ENCODE data around the gene SGCE.
A peak's percentile ranks its signal among the peaks of the same experiment; 100 is the strongest.
"Not testable (repeated sequence)": the region's sequence is repeated elsewhere in the genome, so short reads cannot be mapped to it uniquely, and the experiment has no call there.

Gene SGCE

GRCh38 chr7:94655848-94656657 is at the start of gene SGCE:
SGCE (minus strand) TSS chr7:94656133; CDS start chr7:94656098, 35 bp downstream.
- peak; percentile 83 for DNase-seq

- not testable (repeated sequence) for DNase-seq
Measured at GRCh38 chr7:94705155-94706021, 49.5 kb upstream of the SGCE start.

- DNase-seq: peak; percentile 70
Measured at GRCh38 chr7:94701555-94701973, 45.6 kb upstream of the SGCE start.

- peak; percentile 23 for DNase-seq
Measured at GRCh38 chr7:94700926-94701554, 45.1 kb upstream of the SGCE start.

- DNase-seq: peak; percentile 82
Measured at GRCh38 chr7:94698275-94698674, 42.3 kb upstream of the SGCE start.

GRCh38 chr7:94697035-94697974 is 41.4 kb upstream of the SGCE start:
- DNase-seq: peak; percentile 95

- peak; percentile 40 for DNase-seq
Measured at GRCh38 chr7:94687810-94688209, 31.9 kb upstream of the SGCE start.

GRCh38 chr7:94687076-94687475 is 31.1 kb upstream of the SGCE start:
- no peak for DNase-seq

- no peak for DNase-seq
Measured at GRCh38 chr7:94683066-94683465, 27.1 kb upstream of the SGCE start.

GRCh38 chr7:94679358-94679757 is 23.4 kb upstream of the SGCE start:
- DNase-seq: peak; percentile 41

- DNase-seq: peak; percentile 18
Measured at GRCh38 chr7:94676431-94676830, 20.5 kb upstream of the SGCE start.

- DNase-seq: peak; percentile 24
Measured at GRCh38 chr7:94675356-94675755, 19.4 kb upstream of the SGCE start.

GRCh38 chr7:94671444-94672235 is 15.7 kb upstream of the SGCE start:
- DNase-seq: no peak

- DNase-seq: no peak
Measured at GRCh38 chr7:94669773-94670495, 14.0 kb upstream of the SGCE start.

- DNase-seq: no peak
Measured at GRCh38 chr7:94666879-94667587, 11.1 kb upstream of the SGCE start.

- no peak for DNase-seq
Measured at GRCh38 chr7:94665426-94665825, 9.5 kb upstream of the SGCE start.

GRCh38 chr7:94664023-94664422 is 8.1 kb upstream of the SGCE start:
- DNase-seq: no peak

GRCh38 chr7:94662548-94662947 is 6.6 kb upstream of the SGCE start:
- DNase-seq: no peak

GRCh38 chr7:94660006-94660405 is 4.1 kb upstream of the SGCE start:
- no peak for DNase-seq

GRCh38 chr7:94658826-94659225 is 2.9 kb upstream of the SGCE start:
- DNase-seq: no peak
